ENCODE results near the gene ABCC1.

DNA sequence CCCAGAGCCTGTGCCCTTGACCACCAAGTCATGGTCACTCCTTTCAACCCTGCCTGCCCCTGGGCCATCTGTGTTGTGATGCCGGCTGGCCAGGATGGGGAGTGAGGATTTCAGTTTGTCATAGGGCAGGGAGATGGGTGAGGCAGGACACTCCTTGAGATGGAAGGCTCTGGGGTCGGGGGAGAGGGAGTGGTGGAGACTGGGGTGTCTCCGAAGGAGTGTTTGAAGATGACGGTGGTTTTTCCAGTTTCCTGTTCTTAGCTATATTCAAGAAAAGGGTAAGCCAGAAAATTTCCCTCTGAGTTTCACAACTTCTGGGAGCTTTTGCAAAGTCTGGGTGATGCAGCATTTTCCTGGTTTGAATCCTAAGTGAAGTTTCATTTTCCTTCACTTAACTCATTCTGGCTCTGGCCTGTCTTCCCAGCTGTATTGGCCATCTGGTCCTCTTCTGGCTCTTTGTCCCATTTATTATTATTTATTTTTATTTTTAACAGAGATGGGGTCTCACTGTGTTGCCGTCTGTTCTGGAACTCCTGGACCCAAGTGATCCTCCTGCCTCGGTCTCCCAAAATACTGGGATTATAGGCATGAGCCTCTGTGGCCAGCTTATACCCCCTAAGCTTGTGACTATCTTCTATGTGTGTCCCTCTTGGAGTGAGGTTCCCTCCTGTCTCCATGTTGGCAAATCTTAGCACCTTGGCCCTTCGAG lies 27.7 kb downstream of the ABCC1 start:
- TF ChIP-seq, protein P1, sequence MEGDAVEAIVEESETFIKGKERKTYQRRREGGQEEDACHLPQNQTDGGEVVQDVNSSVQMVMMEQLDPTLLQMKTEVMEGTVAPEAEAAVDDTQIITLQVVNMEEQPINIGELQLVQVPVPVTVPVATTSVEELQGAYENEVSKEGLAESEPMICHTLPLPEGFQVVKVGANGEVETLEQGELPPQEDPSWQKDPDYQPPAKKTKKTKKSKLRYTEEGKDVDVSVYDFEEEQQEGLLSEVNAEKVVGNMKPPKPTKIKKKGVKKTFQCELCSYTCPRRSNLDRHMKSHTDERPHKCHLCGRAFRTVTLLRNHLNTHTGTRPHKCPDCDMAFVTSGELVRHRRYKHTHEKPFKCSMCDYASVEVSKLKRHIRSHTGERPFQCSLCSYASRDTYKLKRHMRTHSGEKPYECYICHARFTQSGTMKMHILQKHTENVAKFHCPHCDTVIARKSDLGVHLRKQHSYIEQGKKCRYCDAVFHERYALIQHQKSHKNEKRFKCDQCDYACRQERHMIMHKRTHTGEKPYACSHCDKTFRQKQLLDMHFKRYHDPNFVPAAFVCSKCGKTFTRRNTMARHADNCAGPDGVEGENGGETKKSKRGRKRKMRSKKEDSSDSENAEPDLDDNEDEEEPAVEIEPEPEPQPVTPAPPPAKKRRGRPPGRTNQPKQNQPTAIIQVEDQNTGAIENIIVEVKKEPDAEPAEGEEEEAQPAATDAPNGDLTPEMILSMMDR (IDR thresholded peaks at IDR 0.05): no peak
- TF ChIP-seq EP300 (IDR thresholded peaks at IDR 0.05) (no peak), POLR2AphosphoS5 (IDR thresholded peaks at IDR 0.05) (no peak), POLR2A (IDR thresholded peaks at IDR 0.05) (no peak)
